ENCODE data around the gene WWP2.

The WWP2 gene

GRCh38 chr16:69940676-69941075 lies 178.5 kb downstream of the WWP2 start:
- ChIA-PET POLR2A (no interaction called here), CTCF (interaction anchor here (1.8 kb wide), 1 partner anchor 11 kb away, joined by 11 read pairs; no protein-coding TSS in a partner anchor)
- H3K4me1 ChIP-seq (ENCODE audit: control insufficient read depth, insufficient read depth, low read length): no peaks in the 10 kb centered on the region
- TF ChIP-seq ZFHX2 (tag by site-specific recombination; conservative IDR thresholded peaks at IDR 0.05) (no peak), ZNF239 (tag by site-specific recombination; IDR thresholded peaks at IDR 0.05) (no peak)
- H3K4me3 ChIP-seq (ENCODE audit: low read depth, low read length): no peak overlapping the region
- no peaks in the 10 kb centered on the region for H3K9me3 ChIP-seq (ENCODE audit: control insufficient read depth, insufficient read depth, low read depth, low read length)
- H3K36me3 ChIP-seq (ENCODE audit: control insufficient read depth in 2 of 2, insufficient read depth in 1 of 2, low read length in 2 of 2): peaks cover 0 to 46% of the 10 kb centered on the region in 2 experiments; a peak in 1 of 3 replicates
- no peak overlapping the region for H3K27ac ChIP-seq (ENCODE audit: extremely low read depth, low read depth, low read length)

GRCh38 chr16:69941251-69942098 lies 179.3 kb downstream of the WWP2 start:
- H3K36me3 ChIP-seq (ENCODE audit: control insufficient read depth in 2 of 2, insufficient read depth in 1 of 2, low read length in 2 of 2): peaks cover 0 to 38% of the 10 kb centered on the region in 2 experiments; a peak in 1 of 3 replicates
- H3K4me1 ChIP-seq (ENCODE audit: control insufficient read depth, insufficient read depth, low read length): no peaks in the 10 kb centered on the region
- TF ChIP-seq ZNF561 (tag by site-specific recombination; IDR thresholded peaks at IDR 0.05; ENCODE audit: borderline replicate concordance) (no peak), ZNF302 (tag by site-specific recombination; IDR thresholded peaks at IDR 0.05; ENCODE audit: low read depth) (no peak), ZNF843 (tag by site-specific recombination; IDR thresholded peaks at IDR 0.05) (no peak), ZNF510 (tag by site-specific recombination; IDR thresholded peaks at IDR 0.05; ENCODE audit: insufficient replicate concordance) (no peak), ZNF785 (tag by site-specific recombination; IDR thresholded peaks at IDR 0.05) (no peak), ZNF530 (tag by site-specific recombination; IDR thresholded peaks at IDR 0.05; ENCODE audit: low read depth) (no peak), BCL6B (tag by site-specific recombination; IDR thresholded peaks at IDR 0.05) (no peak)
- no peak overlapping the region for H3K4me3 ChIP-seq (ENCODE audit: low read depth, low read length)
- H3K9me3 ChIP-seq (ENCODE audit: control insufficient read depth, insufficient read depth, low read depth, low read length): no peaks in the 10 kb centered on the region
- ChIA-PET CTCF (interaction anchor here (1.8 kb wide), 1 partner anchor 11 kb away, joined by 11 read pairs; no protein-coding TSS in a partner anchor), POLR2A (no interaction called here)
- H3K27ac ChIP-seq (ENCODE audit: extremely low read depth, low read depth, low read length): no peak overlapping the region

GRCh38 chr16:69942099-69942491 lies 180.0 kb downstream of the WWP2 start:
- Histone ChIP-seq H3K4me1 (ENCODE audit: control insufficient read depth, insufficient read depth, low read length) (no peaks in the 10 kb centered on the region), H3K4me3 (ENCODE audit: low read depth, low read length) (no peak overlapping the region), H3K9me3 (ENCODE audit: control insufficient read depth, insufficient read depth, low read depth, low read length) (no peaks in the 10 kb centered on the region), H3K36me3 (ENCODE audit: control insufficient read depth in 2 of 2, insufficient read depth in 1 of 2, low read length in 2 of 2) (peaks cover 0 to 32% of the 10 kb centered on the region in 2 experiments; a peak in 1 of 3 replicates), H3K27ac (ENCODE audit: extremely low read depth, low read depth, low read length) (no peak overlapping the region)
- CTCF ChIA-PET: interaction anchor here (1.8 kb wide), 1 partner anchor 12 kb away, joined by 11 read pairs; no protein-coding TSS in a partner anchor
- POLR2A ChIA-PET: no interaction called here
- TF ChIP-seq ZNF174 (tag by site-specific recombination; IDR thresholded peaks at IDR 0.05) (no peak), ZNF571 (tag by site-specific recombination; IDR thresholded peaks at IDR 0.05) (no peak), ZNF350 (tag by site-specific recombination; IDR thresholded peaks at IDR 0.05) (no peak)

GRCh38 chr16:69942627-69943170 lies 180.6 kb downstream of the WWP2 start:
- Histone ChIP-seq H3K9me3 (ENCODE audit: control insufficient read depth, insufficient read depth, low read depth, low read length) (no peaks in the 10 kb centered on the region), H3K4me3 (ENCODE audit: low read depth, low read length) (no peak overlapping the region), H3K4me1 (ENCODE audit: control insufficient read depth, insufficient read depth, low read length) (no peaks in the 10 kb centered on the region), H3K27ac (ENCODE audit: extremely low read depth, low read depth, low read length) (no peak overlapping the region), H3K36me3 (ENCODE audit: control insufficient read depth in 2 of 2, insufficient read depth in 1 of 2, low read length in 2 of 2) (peaks cover 0 to 26% of the 10 kb centered on the region in 2 experiments; a peak in 1 of 3 replicates)
- ChIA-PET CTCF (no interaction called here), POLR2A (no interaction called here)
- no peak for TF ChIP-seq ZNF513 (tag by site-specific recombination; IDR thresholded peaks at IDR 0.05)
- TF ChIP-seq ZBTB1 (tag by site-specific recombination; IDR thresholded peaks at IDR 0.05): no peak
- TF ChIP-seq BCL11B (tag by site-specific recombination; IDR thresholded peaks at IDR 0.05; ENCODE audit: low read depth): no peak
- no peak for TF ChIP-seq PATZ1 (tag by site-specific recombination; IDR thresholded peaks at IDR 0.05)
- no peak for TF ChIP-seq ZNF704 (tag by site-specific recombination; IDR thresholded peaks at IDR 0.05)
- TF ChIP-seq ZNF658 (tag by site-specific recombination; IDR thresholded peaks at IDR 0.05): no peak
- no peak for TF ChIP-seq ZNF341 (tag by site-specific recombination; IDR thresholded peaks at IDR 0.05; ENCODE audit: low read depth)

Measured in HEK293 (cell line).